ENCODE results near the gene BIVM. TPM values are rescaled to one million over a fixed set of nuclear protein-coding genes. Genes with fewer than 3 reads are reported as not detected.

The BIVM gene, protein sequence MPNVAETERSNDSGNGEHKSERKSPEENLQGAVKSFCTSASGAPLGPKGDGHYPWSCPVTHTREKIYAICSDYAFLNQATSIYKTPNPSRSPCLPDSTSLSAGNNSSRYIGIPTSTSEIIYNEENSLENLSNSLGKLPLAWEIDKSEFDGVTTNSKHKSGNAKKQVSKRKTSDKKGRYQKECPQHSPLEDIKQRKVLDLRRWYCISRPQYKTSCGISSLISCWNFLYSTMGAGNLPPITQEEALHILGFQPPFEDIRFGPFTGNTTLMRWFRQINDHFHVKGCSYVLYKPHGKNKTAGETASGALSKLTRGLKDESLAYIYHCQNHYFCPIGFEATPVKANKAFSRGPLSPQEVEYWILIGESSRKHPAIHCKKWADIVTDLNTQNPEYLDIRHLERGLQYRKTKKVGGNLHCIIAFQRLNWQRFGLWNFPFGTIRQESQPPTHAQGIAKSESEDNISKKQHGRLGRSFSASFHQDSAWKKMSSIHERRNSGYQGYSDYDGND
- total RNA-seq = 10 to 100 TPM; 16.7 to 31.6 (median 21.2) TPM
- 15.8 TPM for total RNA-seq (2013)

DNA sequence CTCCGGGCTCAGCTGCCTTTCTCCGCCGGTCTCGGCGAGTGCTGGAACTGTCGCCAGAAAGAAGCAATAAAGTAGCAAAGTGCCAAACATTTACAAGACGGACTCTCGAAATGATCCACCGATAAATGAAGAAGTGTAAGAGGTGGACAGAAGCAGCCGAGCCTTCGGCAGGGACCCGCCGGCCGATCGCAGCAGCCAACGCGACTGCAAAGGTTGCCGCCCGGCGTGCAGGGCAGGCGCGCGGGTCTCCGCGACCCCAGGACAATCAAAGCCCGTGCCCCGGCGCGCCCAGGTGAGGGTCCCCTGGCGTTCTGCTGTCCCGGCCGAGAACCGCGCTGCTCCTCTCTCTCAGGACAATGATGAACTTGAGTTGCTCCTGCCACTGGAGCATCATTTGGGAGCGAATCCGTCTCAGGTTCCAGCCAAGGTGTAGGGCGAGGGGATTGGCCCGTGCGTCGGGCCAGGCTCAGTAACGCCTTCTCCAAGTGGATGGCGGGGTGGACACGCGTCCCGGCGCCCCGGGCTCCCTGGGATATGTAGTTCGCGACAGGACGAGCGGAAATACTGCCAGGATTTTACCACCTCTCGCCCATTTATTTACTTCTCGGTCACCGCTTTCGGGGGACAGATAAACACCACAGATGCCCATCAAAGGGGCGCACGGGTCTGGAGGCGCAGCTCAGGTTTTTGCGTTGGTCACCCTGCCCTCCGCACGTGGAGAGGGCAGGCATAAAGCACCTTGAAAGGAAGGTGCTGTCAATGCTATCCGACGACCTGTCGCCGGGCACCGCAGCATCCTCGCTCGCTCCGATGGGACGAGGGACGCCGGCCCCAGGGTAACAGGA is at the start of gene BIVM, which contains the start of gene POGLUT2:
BIVM (plus strand) TSS at position 539 of the 845 bp plus-strand sequence. CDS start 8,149 bp downstream, outside the sequence.
POGLUT2 (minus strand) TSS at position 396 of the 845 bp plus-strand sequence; CDS start at position 90, 306 bp downstream.
- H3K9me3 Mint-ChIP-seq = no peaks in the 10 kb centered on the region
- H3K4me3 Mint-ChIP-seq = peak within 1 kb of the TSS; percentile 96
- Histone ChIP-seq H3K4me1 (ENCODE audit: control insufficient read depth, insufficient read depth, low read length) (peaks cover 21% of the 10 kb centered on the region), H3K4me3 (ENCODE audit: low read length) (peak within 1 kb of the TSS; percentile 53), H3K27me3 (ENCODE audit: control insufficient read depth, insufficient read depth, low read length) (peaks cover 2% of the 10 kb centered on the region), H3K9me3 (ENCODE audit: control insufficient read depth, insufficient read depth, low read length) (no peaks in the 10 kb centered on the region), H3K36me3 (ENCODE audit: control insufficient read depth, insufficient read depth, low read length) (no peaks in the 10 kb centered on the region), H3K27ac (ENCODE audit: low read length) (no peak within 1 kb of the TSS)
- H3K36me3 Mint-ChIP-seq = no peaks in the 10 kb centered on the region
- peak within 1 kb of the TSS; percentile 79 to 88 for H3K27ac Mint-ChIP-seq
- WGBS (ENCODE audit: insufficient coverage) = under 1% methylated on average over 72 of the region's 72 CpGs
- TF ChIP-seq, protein P1, sequence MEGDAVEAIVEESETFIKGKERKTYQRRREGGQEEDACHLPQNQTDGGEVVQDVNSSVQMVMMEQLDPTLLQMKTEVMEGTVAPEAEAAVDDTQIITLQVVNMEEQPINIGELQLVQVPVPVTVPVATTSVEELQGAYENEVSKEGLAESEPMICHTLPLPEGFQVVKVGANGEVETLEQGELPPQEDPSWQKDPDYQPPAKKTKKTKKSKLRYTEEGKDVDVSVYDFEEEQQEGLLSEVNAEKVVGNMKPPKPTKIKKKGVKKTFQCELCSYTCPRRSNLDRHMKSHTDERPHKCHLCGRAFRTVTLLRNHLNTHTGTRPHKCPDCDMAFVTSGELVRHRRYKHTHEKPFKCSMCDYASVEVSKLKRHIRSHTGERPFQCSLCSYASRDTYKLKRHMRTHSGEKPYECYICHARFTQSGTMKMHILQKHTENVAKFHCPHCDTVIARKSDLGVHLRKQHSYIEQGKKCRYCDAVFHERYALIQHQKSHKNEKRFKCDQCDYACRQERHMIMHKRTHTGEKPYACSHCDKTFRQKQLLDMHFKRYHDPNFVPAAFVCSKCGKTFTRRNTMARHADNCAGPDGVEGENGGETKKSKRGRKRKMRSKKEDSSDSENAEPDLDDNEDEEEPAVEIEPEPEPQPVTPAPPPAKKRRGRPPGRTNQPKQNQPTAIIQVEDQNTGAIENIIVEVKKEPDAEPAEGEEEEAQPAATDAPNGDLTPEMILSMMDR (IDR thresholded peaks at IDR 0.05) = no peak
- H3K27me3 Mint-ChIP-seq (ENCODE audit: low read depth in 2 of 2) = peaks cover 0 to 3% of the 10 kb centered on the region in 2 donors
- DNase-seq (peak; percentile 55 to 81), ATAC-seq (peak; percentile 75 to 81 (median 79))
- H3K4me1 Mint-ChIP-seq = peaks cover 29 to 40% of the 10 kb centered on the region in 2 donors
- intact Hi-C loops (cut with micrococcal nuclease) = no loop called here

DNA sequence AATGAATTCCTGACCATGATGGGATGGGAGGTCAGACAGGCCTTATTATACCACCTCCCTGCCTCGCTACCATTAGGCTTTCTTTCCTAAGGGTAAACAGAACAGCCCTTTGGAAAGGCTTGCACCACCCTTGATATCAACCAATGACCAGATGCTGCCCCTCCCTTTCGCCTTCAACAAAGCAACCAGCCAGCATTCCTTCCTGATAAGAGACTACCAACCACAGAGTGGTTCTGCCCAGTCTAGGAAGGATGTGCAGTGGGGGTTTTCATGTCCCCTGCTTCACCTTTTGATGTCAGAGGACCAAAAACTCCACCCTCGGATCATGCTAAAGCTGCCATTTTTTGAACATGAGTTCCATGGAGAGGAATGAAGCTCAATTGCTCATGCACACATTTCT is 47.0 kb upstream of the BIVM start:
- H3K4me1 Mint-ChIP-seq = no peaks in the 10 kb centered on the region
- Histone ChIP-seq H3K9me3 (ENCODE audit: control insufficient read depth, insufficient read depth, low read length) (no peaks in the 10 kb centered on the region), H3K4me1 (ENCODE audit: control insufficient read depth, insufficient read depth, low read length) (no peaks in the 10 kb centered on the region), H3K27me3 (ENCODE audit: control insufficient read depth, insufficient read depth, low read length) (no peaks in the 10 kb centered on the region), H3K27ac (ENCODE audit: low read length) (no peak overlapping the region), H3K4me3 (ENCODE audit: low read length) (no peak overlapping the region), H3K36me3 (ENCODE audit: control insufficient read depth, insufficient read depth, low read length) (no peaks in the 10 kb centered on the region)
- 89% methylated on average over 2 of the region's 3 CpGs for WGBS (ENCODE audit: insufficient coverage)
- ATAC-seq (no peak), DNase-seq (no peak)
- no peaks in the 10 kb centered on the region for H3K9me3 Mint-ChIP-seq
- no peak overlapping the region for H3K27ac Mint-ChIP-seq
- H3K36me3 Mint-ChIP-seq = peaks cover 16% of the 10 kb centered on the region
- no peak overlapping the region for H3K4me3 Mint-ChIP-seq
- intact Hi-C loops (cut with micrococcal nuclease) = no loop called here
- TF ChIP-seq, protein P1 (IDR thresholded peaks at IDR 0.05) = no peak
- H3K27me3 Mint-ChIP-seq (ENCODE audit: low read depth in 2 of 2) = peaks cover 9 to 26% of the 10 kb centered on the region in 2 donors

DNA sequence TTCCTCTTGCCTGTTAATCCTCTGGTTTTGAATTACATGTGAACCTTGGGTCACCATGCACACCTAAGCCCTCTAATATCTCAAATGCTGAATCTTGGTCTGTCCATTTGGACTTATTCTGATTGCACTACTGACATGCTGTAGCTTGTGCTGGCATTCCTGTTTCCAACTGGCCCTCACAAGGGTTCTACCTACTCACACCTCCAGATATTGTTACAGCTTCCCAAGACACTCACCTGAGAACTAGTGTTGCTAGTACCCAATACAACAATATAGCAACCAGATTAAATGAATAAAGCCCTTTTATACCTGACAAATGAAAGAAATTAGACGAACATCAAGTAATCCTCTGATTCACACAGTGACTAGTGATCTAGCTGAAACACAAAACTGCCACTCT is 41.9 kb upstream of the BIVM start:
- no peaks in the 10 kb centered on the region for H3K36me3 Mint-ChIP-seq
- H3K4me1 Mint-ChIP-seq = no peaks in the 10 kb centered on the region
- DNase-seq (no peak), ATAC-seq (no peak)
- Histone ChIP-seq H3K4me1 (ENCODE audit: control insufficient read depth, insufficient read depth, low read length) (no peaks in the 10 kb centered on the region), H3K27ac (ENCODE audit: low read length) (no peak overlapping the region), H3K9me3 (ENCODE audit: control insufficient read depth, insufficient read depth, low read length) (no peaks in the 10 kb centered on the region), H3K4me3 (ENCODE audit: low read length) (no peak overlapping the region), H3K36me3 (ENCODE audit: control insufficient read depth, insufficient read depth, low read length) (no peaks in the 10 kb centered on the region), H3K27me3 (ENCODE audit: control insufficient read depth, insufficient read depth, low read length) (no peaks in the 10 kb centered on the region)
- TF ChIP-seq, protein P1 (IDR thresholded peaks at IDR 0.05) = no peak
- H3K27ac Mint-ChIP-seq = no peak overlapping the region
- intact Hi-C loops (cut with micrococcal nuclease) = no loop called here
- H3K4me3 Mint-ChIP-seq = no peak overlapping the region
- H3K27me3 Mint-ChIP-seq (ENCODE audit: low read depth in 2 of 2) = no peaks in the 10 kb centered on the region
- whole genome bisulfite sequencing (ENCODE audit: insufficient coverage) = 100% methylated on average over 1 of the region's 1 CpG
- no peaks in the 10 kb centered on the region for H3K9me3 Mint-ChIP-seq
